Hematopoietic multipotent progenitor cell treated with erythropoietin and hydrocortisone succinate and interleukin-3 and kit ligand, for 4 days (in vitro differentiated cells): ENCODE measurements around the gene KRTAP5-9.
"Not testable (repeated sequence)": the region's sequence is repeated elsewhere in the genome, so short reads cannot be mapped to it uniquely, and the experiment has no call there.

ENCODE experiments used
- DNase-seq: peaks from one replicate; pipeline ENCODE4 v3.0.0-alpha.2; 2015

Gene KRTAP5-9

GRCh38 chr11:71534711-71535608 is 13.3 kb upstream of the KRTAP5-9 start:
- peak; percentile 91 for DNase-seq

GRCh38 chr11:71535825-71536224 is 12.4 kb upstream of the KRTAP5-9 start:
- DNase-seq: no peak

DNA sequence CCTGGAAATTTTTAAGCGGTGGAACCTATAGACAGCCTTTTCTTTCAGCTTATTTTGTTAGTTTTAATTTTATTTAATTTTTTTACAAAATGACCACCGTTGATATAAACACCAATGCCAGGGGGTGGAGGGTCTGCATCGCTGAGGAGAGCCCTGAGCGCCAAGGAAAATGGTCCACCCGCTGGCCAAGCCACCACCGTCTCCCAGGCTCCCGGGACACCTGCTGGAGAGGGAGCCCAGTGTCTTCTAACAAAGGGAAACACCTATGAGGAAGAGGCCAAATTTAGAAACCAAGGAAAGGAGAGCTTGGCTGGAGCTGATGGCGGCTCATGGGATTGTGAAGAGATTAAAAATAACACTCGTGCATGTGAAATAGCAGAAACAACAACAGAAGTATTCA is 10.7 kb upstream of the KRTAP5-9 start:
- no peak for DNase-seq

DNA sequence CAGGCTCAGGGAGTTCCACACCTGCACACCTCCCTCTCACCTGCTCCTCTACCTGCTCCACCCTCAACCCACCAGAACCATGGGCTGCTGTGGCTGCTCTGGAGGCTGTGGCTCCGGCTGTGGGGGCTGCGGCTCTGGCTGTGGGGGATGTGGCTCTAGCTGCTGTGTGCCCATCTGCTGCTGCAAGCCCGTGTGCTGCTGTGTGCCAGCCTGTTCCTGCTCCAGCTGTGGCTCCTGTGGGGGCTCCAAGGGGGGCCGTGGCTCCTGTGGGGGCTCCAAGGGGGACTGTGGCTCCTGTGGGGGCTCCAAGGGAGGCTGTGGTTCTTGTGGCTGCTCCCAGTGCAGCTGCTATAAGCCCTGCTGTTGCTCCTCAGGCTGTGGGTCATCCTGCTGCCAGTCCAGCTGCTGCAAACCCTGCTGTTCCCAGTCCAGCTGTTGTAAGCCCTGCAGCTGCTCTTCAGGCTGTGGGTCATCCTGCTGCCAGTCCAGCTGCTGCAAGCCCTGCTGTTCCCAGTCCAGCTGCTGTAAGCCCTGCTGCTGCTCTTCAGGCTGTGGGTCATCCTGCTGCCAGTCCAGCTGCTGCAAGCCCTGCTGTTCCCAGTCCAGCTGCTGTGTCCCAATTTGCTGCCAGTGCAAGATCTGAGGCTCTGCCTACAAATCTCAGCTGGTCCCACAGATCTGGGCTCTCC is 10.1 kb upstream of the KRTAP5-9 start, which contains the start of gene KRTAP5-8:
KRTAP5-8 (plus strand) TSS at position 49 of the 689 bp plus-strand sequence; CDS start at position 80, 31 bp downstream.
- DNase-seq: not testable (repeated sequence)

GRCh38 chr11:71538666-71538990 is 9.6 kb upstream of the KRTAP5-9 start:
- no peak for DNase-seq

GRCh38 chr11:71539017-71539416 is 9.2 kb upstream of the KRTAP5-9 start:
- DNase-seq: no peak

GRCh38 chr11:71539971-71540370 is 8.2 kb upstream of the KRTAP5-9 start:
- not testable (repeated sequence) for DNase-seq

DNA sequence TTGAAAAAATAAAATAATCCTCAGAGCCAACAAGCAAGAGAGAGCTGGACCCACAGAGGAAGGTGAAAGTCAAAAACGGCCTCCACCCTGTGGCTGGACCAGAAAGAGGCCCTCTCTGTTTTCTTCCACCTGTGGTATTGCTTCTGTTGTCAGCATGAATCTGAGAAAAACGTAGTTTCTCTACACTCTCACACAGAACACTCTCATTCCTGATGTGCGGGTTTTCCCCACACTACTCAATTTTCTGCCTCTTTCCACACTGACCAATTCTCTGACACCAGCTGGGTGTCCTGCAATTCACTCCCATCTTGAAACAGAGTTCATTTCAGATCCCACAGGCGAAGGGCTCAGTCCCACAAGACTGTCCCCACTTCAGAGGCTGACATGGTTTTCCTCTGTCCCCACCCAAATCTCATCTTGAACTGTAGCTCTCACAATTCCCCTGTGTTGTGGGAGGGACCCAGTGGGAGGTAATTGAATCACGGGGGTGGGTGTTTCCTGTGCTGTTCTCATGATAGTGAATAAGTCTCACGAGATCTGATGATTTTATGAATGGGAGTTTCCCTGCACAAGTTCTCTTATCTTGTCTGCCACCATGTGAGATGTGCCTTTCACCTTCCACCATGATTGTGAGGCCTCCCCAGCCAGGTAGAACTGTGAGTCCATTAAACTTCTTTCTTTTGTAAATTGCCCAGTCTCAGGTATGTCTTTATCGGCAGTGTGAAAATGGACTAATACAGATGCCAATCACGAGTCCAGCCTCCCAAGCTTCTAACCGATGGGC is 7.5 kb upstream of the KRTAP5-9 start:
- DNase-seq: not testable (repeated sequence)

DNA sequence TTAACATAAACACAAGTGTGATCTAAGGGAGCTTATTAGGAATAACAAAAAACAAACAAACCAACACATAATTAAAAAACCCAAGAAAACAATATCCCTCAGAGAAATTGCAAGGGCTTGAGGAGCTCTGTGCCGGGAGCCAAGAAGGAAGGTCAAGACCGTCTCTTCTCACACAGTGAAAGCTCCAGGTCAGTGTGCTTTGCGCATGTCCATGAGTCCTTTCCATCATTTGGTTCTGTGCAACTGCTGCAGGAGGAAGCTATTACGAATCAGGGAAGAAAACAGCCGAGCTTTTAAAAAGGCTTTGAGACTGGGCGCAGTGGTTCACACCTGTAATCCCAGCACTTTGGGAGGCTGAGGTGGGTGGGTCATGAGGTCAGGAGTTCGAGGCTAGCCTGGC is 5.8 kb upstream of the KRTAP5-9 start:
- no peak for DNase-seq

DNA sequence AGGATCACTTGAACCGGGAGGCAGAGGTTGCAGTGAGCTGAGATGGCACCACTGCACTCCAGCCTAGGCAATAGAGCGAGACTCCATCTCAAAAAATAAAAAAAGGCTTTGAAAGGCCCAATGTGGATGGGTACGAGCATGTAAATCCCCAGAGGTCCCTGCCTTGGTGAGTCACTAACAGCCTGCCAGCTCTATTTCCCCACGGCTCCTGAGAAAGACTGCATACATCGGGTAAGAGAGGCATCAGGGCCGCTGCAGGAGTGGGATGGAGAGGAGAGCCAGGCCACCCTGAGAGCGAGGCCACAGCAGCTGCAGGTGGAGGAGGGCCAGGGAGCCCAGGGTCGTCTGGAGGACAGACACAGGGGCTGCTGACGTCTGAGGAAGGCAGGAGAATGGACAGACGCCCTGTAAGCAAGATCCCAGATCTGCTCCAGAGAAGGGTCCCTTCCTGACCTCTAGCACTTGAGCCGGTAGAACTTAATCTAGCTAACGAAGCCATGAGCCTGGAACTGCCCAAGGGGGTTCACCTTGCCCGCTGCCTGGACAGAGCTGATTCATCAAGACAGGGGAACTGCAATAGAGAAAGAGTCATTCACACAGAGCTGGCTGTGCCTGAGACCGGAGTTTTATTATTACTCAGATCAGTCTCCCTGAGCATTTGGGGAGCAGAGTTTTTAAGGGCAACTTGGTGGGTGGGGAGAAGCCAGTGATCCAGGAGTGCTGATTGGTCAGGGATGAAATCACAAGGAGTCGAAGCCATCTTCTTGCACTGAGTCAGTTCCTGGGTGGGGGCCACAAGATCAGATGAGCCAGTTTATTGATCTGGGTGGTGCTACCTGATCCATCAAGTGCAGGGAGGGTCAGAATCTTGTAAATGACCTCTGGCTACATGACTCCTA is 5.1 kb upstream of the KRTAP5-9 start:
- no peak for DNase-seq

GRCh38 chr11:71543866-71544265 is 4.4 kb upstream of the KRTAP5-9 start:
- peak; percentile 81 for DNase-seq

GRCh38 chr11:71544525-71545214 is 3.5 kb upstream of the KRTAP5-9 start:
- no peak for DNase-seq

- no peak for DNase-seq
Observed at GRCh38 chr11:71545405-71545966, 2.7 kb upstream of the KRTAP5-9 start.

DNA sequence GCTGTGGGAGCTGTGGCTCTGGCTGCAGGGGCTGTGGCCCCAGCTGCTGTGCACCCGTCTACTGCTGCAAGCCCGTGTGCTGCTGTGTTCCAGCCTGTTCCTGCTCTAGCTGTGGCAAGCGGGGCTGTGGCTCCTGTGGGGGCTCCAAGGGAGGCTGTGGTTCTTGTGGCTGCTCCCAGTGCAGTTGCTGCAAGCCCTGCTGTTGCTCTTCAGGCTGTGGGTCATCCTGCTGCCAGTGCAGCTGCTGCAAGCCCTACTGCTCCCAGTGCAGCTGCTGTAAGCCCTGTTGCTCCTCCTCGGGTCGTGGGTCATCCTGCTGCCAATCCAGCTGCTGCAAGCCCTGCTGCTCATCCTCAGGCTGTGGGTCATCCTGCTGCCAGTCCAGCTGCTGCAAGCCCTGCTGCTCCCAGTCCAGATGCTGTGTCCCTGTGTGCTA is 514 bp downstream of the KRTAP5-9 start:
- DNase-seq: peak; percentile 27

DNA sequence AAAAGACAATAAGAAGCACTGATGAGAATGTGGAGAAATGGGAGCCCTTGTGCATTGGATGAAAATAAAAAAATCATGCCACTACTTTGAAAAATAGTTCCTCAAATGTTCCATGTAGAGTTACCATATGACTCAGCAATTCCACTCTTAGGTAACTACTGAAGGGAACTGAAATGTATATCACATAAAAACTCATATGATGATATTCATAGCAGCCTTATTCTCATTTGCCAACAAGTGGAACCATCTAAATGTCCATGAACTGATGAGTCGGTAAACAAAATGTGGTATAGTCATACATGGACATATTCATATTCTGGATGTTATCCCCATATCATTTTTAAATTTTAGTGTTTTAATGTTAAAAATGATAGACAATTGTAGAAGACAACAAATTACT is 3.5 kb downstream of the KRTAP5-9 start:
- DNase-seq: peak; percentile 62

DNA sequence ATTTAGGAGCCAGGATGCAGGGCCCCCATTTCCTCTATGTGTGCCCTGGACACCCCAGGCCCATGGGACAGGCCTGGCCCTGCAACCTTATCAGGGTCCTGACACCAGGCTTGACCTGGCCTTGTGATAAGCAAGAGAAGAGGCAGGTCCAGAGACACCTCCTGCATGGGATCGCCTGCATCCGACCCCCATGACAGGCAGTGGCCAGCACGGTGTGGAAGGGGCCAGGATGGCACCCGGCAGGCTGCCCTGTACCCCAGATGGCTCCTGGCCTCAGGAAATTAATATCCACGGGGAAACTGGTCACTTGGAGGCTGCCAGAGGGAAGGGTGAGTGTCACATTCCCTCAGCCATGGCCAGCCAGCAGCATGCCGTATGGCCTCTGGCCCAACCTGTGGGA is 6.8 kb downstream of the KRTAP5-9 start:
- DNase-seq: no peak

- no peak for DNase-seq
Observed at GRCh38 chr11:71555508-71555907, 7.3 kb downstream of the KRTAP5-9 start.

DNA sequence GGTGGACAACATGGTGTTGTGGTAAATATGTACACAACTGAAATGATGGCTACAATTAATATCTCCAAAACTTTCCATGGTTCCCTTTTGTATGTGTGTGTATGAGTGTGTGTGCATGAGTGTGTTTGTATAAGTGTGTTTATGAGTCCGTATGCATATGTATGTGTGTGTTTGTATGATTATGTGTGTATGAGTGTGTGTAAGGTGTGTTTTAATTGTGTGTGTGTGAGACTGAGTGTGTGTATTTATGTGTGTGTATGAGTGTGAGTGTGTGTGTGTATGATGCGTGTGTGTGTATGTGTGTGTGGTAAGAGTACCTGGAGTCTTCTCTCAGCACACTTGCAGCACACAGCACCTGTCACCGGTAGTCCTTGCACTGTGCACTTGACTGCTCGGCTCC is 7.8 kb downstream of the KRTAP5-9 start:
- no peak for DNase-seq

DNA sequence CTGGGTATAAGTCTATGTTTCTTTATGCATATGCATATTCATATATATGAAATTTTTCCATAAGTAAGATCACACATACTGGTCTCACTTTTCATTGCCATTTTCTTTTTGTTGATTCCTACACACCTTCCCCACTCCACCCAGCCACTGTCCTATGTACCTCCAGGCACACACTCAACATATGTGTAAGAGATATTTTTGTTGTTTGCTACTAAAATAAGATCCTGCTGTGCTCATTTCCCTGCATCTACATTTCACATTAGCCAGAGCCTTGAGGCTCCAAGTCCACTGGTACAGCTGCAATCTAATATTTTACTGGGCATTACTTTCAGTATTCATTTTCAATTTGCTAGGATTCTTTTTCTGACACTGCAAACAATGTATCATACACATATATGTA is 9.0 kb downstream of the KRTAP5-9 start:
- DNase-seq: no peak

DNA sequence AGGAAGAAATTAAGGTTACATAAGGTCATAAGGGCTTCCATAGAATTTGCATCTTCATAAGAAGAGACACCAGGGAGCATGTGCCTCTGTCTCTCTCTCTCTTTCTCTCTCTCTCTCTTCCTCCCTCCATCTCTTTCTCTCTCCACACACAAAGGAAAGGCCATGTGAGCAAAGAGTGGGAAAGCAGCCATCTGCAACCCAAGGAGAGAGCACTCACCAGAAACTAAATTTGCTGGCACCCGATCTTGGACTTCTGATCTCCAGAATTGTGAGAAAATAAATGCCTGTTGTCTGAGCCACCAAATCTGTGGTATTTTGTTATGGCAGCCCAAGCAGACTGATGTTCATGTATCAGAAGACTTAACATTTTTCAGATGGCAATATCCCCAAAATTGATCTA is 10.8 kb downstream of the KRTAP5-9 start:
- DNase-seq: no peak

GRCh38 chr11:71562120-71562519 is 13.9 kb downstream of the KRTAP5-9 start:
- DNase-seq: no peak
